Measurements from ENCODE around the gene CYCS. TPM values are rescaled to one million over a fixed set of nuclear protein-coding genes. Genes with fewer than 3 reads are reported as not detected.
A peak's percentile ranks its signal among the peaks of the same experiment; 100 is the strongest.

CYCS gene
- total RNA-seq, 1 donor from 2014 or later: 39.1 TPM

DNA sequence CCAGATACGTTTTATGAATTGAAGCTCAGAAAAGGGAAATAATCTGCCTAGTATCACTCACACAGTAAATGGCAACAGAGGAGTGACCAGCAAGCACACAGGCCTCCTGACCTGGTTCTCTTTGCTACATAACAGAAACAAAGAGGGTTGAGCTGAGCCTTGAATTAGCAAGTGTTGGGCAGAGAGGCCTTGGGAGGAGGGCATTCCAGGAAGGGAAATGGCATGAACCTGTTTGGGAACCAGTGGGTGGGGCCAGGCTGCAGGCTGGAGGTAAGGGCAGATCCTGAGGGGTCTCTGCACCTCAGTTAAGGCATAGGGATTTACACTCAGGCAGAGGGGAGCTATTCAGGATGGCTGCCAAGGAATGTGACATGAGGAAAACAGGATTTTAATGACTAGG is 24.8 kb upstream of the CYCS start:
- H3K9me3 ChIP-seq (ENCODE audit: control insufficient read depth in 3 of 3, low read length in 3 of 3): no peaks in the 10 kb centered on the region
- H3K36me3 ChIP-seq (ENCODE audit: control insufficient read depth in 3 of 3, insufficient read depth in 3 of 3, low read length in 3 of 3): peaks cover 0 to 7% (median 0%) of the 10 kb centered on the region in 3 donors
- no peaks in the 10 kb centered on the region for H3K27me3 ChIP-seq (ENCODE audit: control insufficient read depth in 3 of 3, insufficient read depth in 3 of 3, low read length in 3 of 3)
- H3K4me3 ChIP-seq (ENCODE audit: low read length in 3 of 3): no peak overlapping the region
- no peak overlapping the region for H3K27ac ChIP-seq (ENCODE audit: low read depth, low read length)
- no peaks in the 10 kb centered on the region for H3K4me1 ChIP-seq (ENCODE audit: control insufficient read depth in 3 of 3, insufficient read depth in 3 of 3, low read length in 3 of 3)
- H3K9ac ChIP-seq (ENCODE audit: low read depth in 1 of 3, low read length in 3 of 3): no peak overlapping the region

DNA sequence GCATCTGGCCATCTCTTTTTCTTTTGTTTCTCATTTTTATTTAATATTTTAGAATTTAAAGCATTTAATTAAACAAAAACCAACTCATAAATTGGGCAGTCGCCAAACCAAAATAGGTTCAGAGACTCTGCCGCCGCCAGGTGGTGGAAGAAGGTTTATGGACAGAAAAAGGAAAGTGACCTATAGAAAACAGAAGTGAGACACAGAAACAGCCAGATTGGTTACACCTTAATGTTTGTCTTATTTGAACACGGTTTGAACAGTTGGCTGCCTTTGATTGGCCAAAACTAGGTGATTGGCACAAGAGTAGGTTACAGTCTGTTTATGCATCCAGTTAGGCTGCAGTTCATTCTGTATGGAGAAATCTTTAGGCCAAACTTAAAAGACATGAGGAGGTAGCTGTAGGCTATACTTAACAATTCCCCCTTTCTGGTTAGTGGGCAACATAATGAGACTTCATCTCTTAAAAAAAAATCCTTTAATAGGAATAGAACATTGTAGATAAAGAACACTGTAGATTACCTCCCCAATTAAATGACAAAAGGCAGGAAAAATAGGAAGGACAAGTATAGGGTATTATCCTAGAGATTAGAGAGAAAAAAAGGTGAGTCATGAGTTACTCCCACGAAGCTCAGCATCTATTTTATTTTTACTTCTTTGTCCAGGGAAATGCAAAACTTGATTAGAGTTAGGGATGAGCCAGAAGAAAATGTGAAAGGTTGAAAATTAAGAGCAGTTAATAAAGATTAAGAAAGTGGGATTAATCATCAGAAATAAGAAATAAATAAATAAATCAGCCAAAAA is 23.9 kb upstream of the CYCS start:
- no peak overlapping the region for H3K27ac ChIP-seq (ENCODE audit: low read depth, low read length)
- no peak overlapping the region for H3K4me3 ChIP-seq (ENCODE audit: low read length in 3 of 3)
- no peaks in the 10 kb centered on the region for H3K27me3 ChIP-seq (ENCODE audit: control insufficient read depth in 3 of 3, insufficient read depth in 3 of 3, low read length in 3 of 3)
- no peaks in the 10 kb centered on the region for H3K9me3 ChIP-seq (ENCODE audit: control insufficient read depth in 3 of 3, low read length in 3 of 3)
- H3K36me3 ChIP-seq (ENCODE audit: control insufficient read depth in 3 of 3, insufficient read depth in 3 of 3, low read length in 3 of 3): peaks cover 0 to 3% (median 0%) of the 10 kb centered on the region in 3 donors
- H3K4me1 ChIP-seq (ENCODE audit: control insufficient read depth in 3 of 3, insufficient read depth in 3 of 3, low read length in 3 of 3): no peaks in the 10 kb centered on the region
- H3K9ac ChIP-seq (ENCODE audit: low read depth in 1 of 3, low read length in 3 of 3): no peak overlapping the region

GRCh38 chr7:25143763-25144162 is 18.7 kb upstream of the CYCS start:
- Histone ChIP-seq H3K27me3 (ENCODE audit: control insufficient read depth in 3 of 3, insufficient read depth in 3 of 3, low read length in 3 of 3) (no peaks in the 10 kb centered on the region), H3K9ac (ENCODE audit: low read depth in 1 of 3, low read length in 3 of 3) (no peak overlapping the region), H3K9me3 (ENCODE audit: control insufficient read depth in 3 of 3, low read length in 3 of 3) (no peaks in the 10 kb centered on the region), H3K4me1 (ENCODE audit: control insufficient read depth in 3 of 3, insufficient read depth in 3 of 3, low read length in 3 of 3) (no peaks in the 10 kb centered on the region), H3K36me3 (ENCODE audit: control insufficient read depth in 3 of 3, insufficient read depth in 3 of 3, low read length in 3 of 3) (no peaks in the 10 kb centered on the region), H3K27ac (ENCODE audit: low read depth, low read length) (no peak overlapping the region), H3K4me3 (ENCODE audit: low read length in 3 of 3) (no peak overlapping the region)

GRCh38 chr7:25139536-25139935 is 14.5 kb upstream of the CYCS start:
- Histone ChIP-seq H3K36me3 (ENCODE audit: control insufficient read depth in 3 of 3, insufficient read depth in 3 of 3, low read length in 3 of 3) (no peaks in the 10 kb centered on the region), H3K27ac (ENCODE audit: low read depth, low read length) (no peak overlapping the region), H3K27me3 (ENCODE audit: control insufficient read depth in 3 of 3, insufficient read depth in 3 of 3, low read length in 3 of 3) (no peaks in the 10 kb centered on the region), H3K4me1 (ENCODE audit: control insufficient read depth in 3 of 3, insufficient read depth in 3 of 3, low read length in 3 of 3) (no peaks in the 10 kb centered on the region), H3K9me3 (ENCODE audit: control insufficient read depth in 3 of 3, low read length in 3 of 3) (no peaks in the 10 kb centered on the region), H3K9ac (ENCODE audit: low read depth in 1 of 3, low read length in 3 of 3) (no peak overlapping the region), H3K4me3 (ENCODE audit: low read length in 3 of 3) (no peak overlapping the region)

DNA sequence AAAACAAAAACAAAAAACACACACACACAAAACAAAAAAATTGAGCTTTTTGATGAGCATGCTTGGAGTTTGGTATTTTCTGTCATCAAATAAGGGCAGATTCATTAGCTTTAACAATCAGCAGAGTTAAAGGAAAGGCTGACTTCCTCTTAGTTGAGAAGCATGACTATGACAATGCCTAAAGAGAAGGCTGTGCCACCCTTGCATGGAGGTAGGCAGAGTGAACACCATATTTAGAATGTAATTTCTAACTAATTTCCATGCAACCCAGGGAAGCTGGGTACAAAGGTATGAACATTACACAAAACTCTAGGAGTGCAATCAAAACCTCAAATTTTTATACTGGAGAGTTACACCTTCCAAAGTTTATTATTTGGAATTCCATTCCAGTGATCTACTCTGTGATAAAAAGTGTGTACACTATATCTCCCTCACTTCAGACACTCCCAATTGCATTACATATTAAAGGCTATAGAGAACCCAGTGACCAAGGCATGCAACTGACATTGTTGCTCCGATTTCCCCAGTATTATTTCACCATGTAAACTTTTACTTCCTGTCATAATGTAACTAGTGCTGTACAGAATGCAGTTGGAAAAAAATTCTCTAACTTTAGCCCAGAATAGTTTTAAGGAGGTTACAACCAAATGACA is 9.4 kb upstream of the CYCS start:
- H3K27me3 ChIP-seq (ENCODE audit: control insufficient read depth in 3 of 3, insufficient read depth in 3 of 3, low read length in 3 of 3): no peaks in the 10 kb centered on the region
- H3K4me1 ChIP-seq (ENCODE audit: control insufficient read depth in 3 of 3, insufficient read depth in 3 of 3, low read length in 3 of 3): no peaks in the 10 kb centered on the region
- H3K9ac ChIP-seq (ENCODE audit: low read depth in 1 of 3, low read length in 3 of 3): no peak overlapping the region
- H3K4me3 ChIP-seq (ENCODE audit: low read length in 3 of 3): no peak overlapping the region
- H3K9me3 ChIP-seq (ENCODE audit: control insufficient read depth in 3 of 3, low read length in 3 of 3): no peaks in the 10 kb centered on the region
- H3K36me3 ChIP-seq (ENCODE audit: control insufficient read depth in 3 of 3, insufficient read depth in 3 of 3, low read length in 3 of 3): no peaks in the 10 kb centered on the region
- no peak overlapping the region for H3K27ac ChIP-seq (ENCODE audit: low read depth, low read length)

- Histone ChIP-seq H3K4me1 (ENCODE audit: control insufficient read depth in 3 of 3, insufficient read depth in 3 of 3, low read length in 3 of 3) (no peaks in the 10 kb centered on the region), H3K9me3 (ENCODE audit: control insufficient read depth in 3 of 3, low read length in 3 of 3) (no peaks in the 10 kb centered on the region), H3K27ac (ENCODE audit: low read depth, low read length) (no peak overlapping the region), H3K4me3 (ENCODE audit: low read length in 3 of 3) (no peak overlapping the region), H3K36me3 (ENCODE audit: control insufficient read depth in 3 of 3, insufficient read depth in 3 of 3, low read length in 3 of 3) (no peaks in the 10 kb centered on the region), H3K9ac (ENCODE audit: low read depth in 1 of 3, low read length in 3 of 3) (no peak overlapping the region), H3K27me3 (ENCODE audit: control insufficient read depth in 3 of 3, insufficient read depth in 3 of 3, low read length in 3 of 3) (no peaks in the 10 kb centered on the region)
Measured at GRCh38 chr7:25132430-25132829, 7.4 kb upstream of the CYCS start.

DNA sequence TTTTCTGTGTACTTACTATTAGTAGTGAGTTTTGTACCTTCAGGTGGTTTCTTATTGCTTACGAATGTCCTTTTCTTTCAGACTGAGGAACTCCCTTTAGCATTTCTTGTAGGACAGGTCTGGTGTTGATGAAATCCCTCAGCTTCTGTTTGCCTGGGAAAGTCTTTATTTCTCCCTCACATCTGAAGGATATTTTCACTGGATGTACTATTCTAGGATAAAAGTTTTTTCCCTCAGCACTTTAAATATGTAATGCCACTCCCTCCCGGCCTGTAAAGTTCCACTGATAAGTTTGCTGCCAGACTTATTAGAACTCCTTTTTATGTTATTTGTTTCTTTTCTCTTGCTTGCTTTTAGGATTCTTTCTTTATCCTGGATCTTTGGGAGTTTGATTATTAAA is 1.7 kb upstream of the CYCS start:
- Histone ChIP-seq H3K9me3 (ENCODE audit: control insufficient read depth in 3 of 3, low read length in 3 of 3) (no peaks in the 10 kb centered on the region), H3K27ac (ENCODE audit: low read depth, low read length) (no peak overlapping the region), H3K4me3 (ENCODE audit: low read length in 3 of 3) (no peak overlapping the region), H3K9ac (ENCODE audit: low read depth in 1 of 3, low read length in 3 of 3) (no peak overlapping the region), H3K36me3 (ENCODE audit: control insufficient read depth in 3 of 3, insufficient read depth in 3 of 3, low read length in 3 of 3) (peaks cover 0 to 9% (median 8%) of the 10 kb centered on the region in 3 donors), H3K4me1 (ENCODE audit: control insufficient read depth in 3 of 3, insufficient read depth in 3 of 3, low read length in 3 of 3) (peaks cover 7 to 21% (median 9%) of the 10 kb centered on the region in 3 donors), H3K27me3 (ENCODE audit: control insufficient read depth in 3 of 3, insufficient read depth in 3 of 3, low read length in 3 of 3) (no peaks in the 10 kb centered on the region)

GRCh38 chr7:25124465-25125136 is 459 bp downstream of the CYCS start:
- Histone ChIP-seq H3K9me3 (ENCODE audit: control insufficient read depth in 3 of 3, low read length in 3 of 3) (no peaks in the 10 kb centered on the region), H3K27me3 (ENCODE audit: control insufficient read depth in 3 of 3, insufficient read depth in 3 of 3, low read length in 3 of 3) (no peaks in the 10 kb centered on the region), H3K9ac (ENCODE audit: low read depth in 1 of 3, low read length in 3 of 3) (peak overlapping the region; percentile 92 to 95 (median 95)), H3K4me3 (ENCODE audit: low read length in 3 of 3) (peak overlapping the region; percentile 93 to 100 (median 97)), H3K27ac (ENCODE audit: low read depth, low read length) (peak overlapping the region; percentile 93), H3K36me3 (ENCODE audit: control insufficient read depth in 3 of 3, insufficient read depth in 3 of 3, low read length in 3 of 3) (peaks cover 6 to 23% (median 21%) of the 10 kb centered on the region in 3 donors), H3K4me1 (ENCODE audit: control insufficient read depth in 3 of 3, insufficient read depth in 3 of 3, low read length in 3 of 3) (peaks cover 7 to 21% (median 9%) of the 10 kb centered on the region in 3 donors)

- no peaks in the 10 kb centered on the region for H3K27me3 ChIP-seq (ENCODE audit: control insufficient read depth in 3 of 3, insufficient read depth in 3 of 3, low read length in 3 of 3)
- peaks cover 7 to 21% (median 9%) of the 10 kb centered on the region in 3 donors for H3K4me1 ChIP-seq (ENCODE audit: control insufficient read depth in 3 of 3, insufficient read depth in 3 of 3, low read length in 3 of 3)
- peaks cover 8 to 25% (median 22%) of the 10 kb centered on the region in 3 donors for H3K36me3 ChIP-seq (ENCODE audit: control insufficient read depth in 3 of 3, insufficient read depth in 3 of 3, low read length in 3 of 3)
- H3K27ac ChIP-seq (ENCODE audit: low read depth, low read length): no peak overlapping the region
- peak overlapping the region in 1 of 3 donors; percentile 27 for H3K9ac ChIP-seq (ENCODE audit: low read depth in 1 of 3, low read length in 3 of 3)
- no peak overlapping the region for H3K4me3 ChIP-seq (ENCODE audit: low read length in 3 of 3)
- no peaks in the 10 kb centered on the region for H3K9me3 ChIP-seq (ENCODE audit: control insufficient read depth in 3 of 3, low read length in 3 of 3)
Measured at GRCh38 chr7:25122373-25122772, 2.7 kb downstream of the CYCS start.

GRCh38 chr7:25121599-25121998 is 3.5 kb downstream of the CYCS start:
- Histone ChIP-seq H3K9ac (ENCODE audit: low read depth in 1 of 3, low read length in 3 of 3) (no peak overlapping the region), H3K27ac (ENCODE audit: low read depth, low read length) (no peak overlapping the region), H3K36me3 (ENCODE audit: control insufficient read depth in 3 of 3, insufficient read depth in 3 of 3, low read length in 3 of 3) (peaks cover 8 to 25% (median 22%) of the 10 kb centered on the region in 3 donors), H3K4me1 (ENCODE audit: control insufficient read depth in 3 of 3, insufficient read depth in 3 of 3, low read length in 3 of 3) (peaks cover 7 to 21% (median 9%) of the 10 kb centered on the region in 3 donors), H3K4me3 (ENCODE audit: low read length in 3 of 3) (no peak overlapping the region), H3K9me3 (ENCODE audit: control insufficient read depth in 3 of 3, low read length in 3 of 3) (no peaks in the 10 kb centered on the region), H3K27me3 (ENCODE audit: control insufficient read depth in 3 of 3, insufficient read depth in 3 of 3, low read length in 3 of 3) (no peaks in the 10 kb centered on the region)
